ENCODE data around the gene TRIM66. TPM values are rescaled to one million over a fixed set of nuclear protein-coding genes. Genes with fewer than 3 reads are reported as not detected.
"Not testable (repeated sequence)": the region's sequence is repeated elsewhere in the genome, so short reads cannot be mapped to it uniquely, and the experiment has no call there.

Gene TRIM66
- total and polyA plus RNA-seq, 2 donors (not counting 3 experiments of a cell fraction or from before 2014, with no cell fraction given) = 5.5 to 11.7 TPM

DNA sequence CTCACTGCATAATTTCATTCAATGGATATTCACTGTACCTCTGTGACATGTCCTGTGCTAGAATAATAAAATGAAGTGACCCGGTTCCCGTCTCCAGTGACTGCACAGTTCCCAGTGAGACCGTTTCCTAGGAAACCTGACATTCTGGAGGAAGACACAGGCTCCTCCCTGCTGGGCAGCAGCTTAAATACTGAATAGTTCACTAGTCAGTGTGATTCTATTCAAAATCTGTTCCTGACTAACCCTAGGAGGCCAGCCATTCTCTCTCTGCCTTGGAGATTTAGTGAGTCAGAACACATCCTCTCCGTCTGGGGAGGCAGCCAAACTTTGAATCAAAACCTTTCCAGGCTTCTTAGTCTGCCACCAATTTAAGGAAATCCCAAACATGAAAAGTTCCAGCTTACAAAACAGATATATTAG lies 11.3 kb downstream of the TRIM66 start:
- peak overlapping the region; percentile 53 for H3K9ac ChIP-seq (replicated peaks; ENCODE audit: extremely low read depth, insufficient read depth, low read length)
- ChIA-PET CTCF (interaction anchor here (0.7 to 1.7 kb wide), 5 partner anchors 9 to 288 kb away, joined by 3 to 17 read pairs (median 3); partner anchors contain the start of genes RPL27A and TRIM66), POLR2A (no interaction called here)
- dilution Hi-C loops (cut with MboI; ENCODE audit: extremely low pct_ligation_motif_present, low sequenced_read_pairs) (no loop called here), intact Hi-C loops (cut with micrococcal nuclease) (loop anchor here (1.0 kb wide), 1 partner anchor 11 kb away; the partner anchor contains the start of genes RPL27A and TRIM66)
- peak overlapping the region; percentile 75 for H3K4me2 ChIP-seq (ENCODE audit: insufficient read depth, low read length)
- peaks cover 18% of the 10 kb centered on the region for H3K4me1 ChIP-seq (ENCODE audit: control insufficient read depth, extremely low read depth, insufficient read depth, low read length)
- peaks cover 0 to 2% of the 10 kb centered on the region in 2 experiments for H3K36me3 ChIP-seq (ENCODE audit: control insufficient read depth in 2 of 2, extremely low read depth in 1 of 2, insufficient read depth in 2 of 2, low read length in 2 of 2)
- no peaks in the 10 kb centered on the region for H4K20me1 ChIP-seq (replicated peaks; ENCODE audit: control insufficient read depth, extremely low read depth, insufficient read depth, low read length)
- no peaks in the 10 kb centered on the region for H3K79me2 ChIP-seq (ENCODE audit: control insufficient read depth, insufficient read depth, low read length)
- H3K27me3 ChIP-seq (ENCODE audit: control insufficient read depth in 2 of 2, insufficient read depth in 2 of 2, low read length in 2 of 2) = no peaks in the 10 kb centered on the region
- TF ChIP-seq CTCF (IDR thresholded peaks at IDR 0.05; ENCODE audit: extremely low read depth in 1 of 2, insufficient read depth in 1 of 2, low read depth in 1 of 2, low read length in 2 of 2) (no peak), EZH2 (IDR thresholded peaks at IDR 0.05; ENCODE audit: borderline replicate concordance, low read depth, low read length, severe bottlenecking) (no peak), POLR2A (IDR thresholded peaks at IDR 0.05; ENCODE audit: low read depth, low read length) (no peak), POLR2AphosphoS5 (IDR thresholded peaks at IDR 0.05; ENCODE audit: insufficient read depth, low read depth, low read length) (no peak), MAX (IDR thresholded peaks at IDR 0.05; ENCODE audit: insufficient read depth, insufficient read length) (no peak), FOS (IDR thresholded peaks at IDR 0.05; ENCODE audit: borderline replicate concordance, insufficient read depth, low read length) (peak; percentile 65), JUN (IDR thresholded peaks at IDR 0.05; ENCODE audit: borderline replicate concordance, insufficient read depth, insufficient read length, low read depth) (peak; percentile 31), GATA2 (IDR thresholded peaks at IDR 0.05; ENCODE audit: insufficient read depth, insufficient read length, low read depth, low read length) (no peak), MYC (IDR thresholded peaks at IDR 0.05; ENCODE audit: low read depth, low read length) (no peak)
- H2AFZ ChIP-seq (ENCODE audit: low read depth, low read length) = peak overlapping the region; percentile 78
- BruUV-seq (replicated peaks) = no TSS peak
- no peaks in the 10 kb centered on the region for H3K9me3 ChIP-seq (replicated peaks; ENCODE audit: control insufficient read depth, insufficient read depth, low read length)
- peak overlapping the region; percentile 78 for H3K27ac ChIP-seq (ENCODE audit: insufficient read depth, low read depth, low read length)
- no peak overlapping the region for H3K4me3 ChIP-seq (replicated peaks in 1 of 3; ENCODE audit: insufficient read depth in 1 of 3, low read depth in 1 of 3, low read length in 3 of 3)
- H3K9me1 ChIP-seq (replicated peaks; ENCODE audit: control insufficient read depth, extremely low read depth, insufficient read depth, low read length) = no peaks in the 10 kb centered on the region
- DNase-seq (ENCODE audit: low read depth, low spot score) (peak; percentile 92), FAIRE-seq (peak; percentile 81)

- H3K4me3 ChIP-seq (replicated peaks in 1 of 3; ENCODE audit: insufficient read depth in 1 of 3, low read depth in 1 of 3, low read length in 3 of 3); H3K27ac ChIP-seq (ENCODE audit: insufficient read depth, low read depth, low read length); intact Hi-C loops (cut with micrococcal nuclease); H3K9me3 ChIP-seq (replicated peaks; ENCODE audit: control insufficient read depth, insufficient read depth, low read length); H3K4me2 ChIP-seq (ENCODE audit: insufficient read depth, low read length); DNase-seq (ENCODE audit: low read depth, low spot score); H3K9ac ChIP-seq (replicated peaks; ENCODE audit: extremely low read depth, insufficient read depth, low read length); H2AFZ ChIP-seq (ENCODE audit: low read depth, low read length); H3K79me2 ChIP-seq (ENCODE audit: control insufficient read depth, insufficient read depth, low read length); H3K9me1 ChIP-seq (replicated peaks; ENCODE audit: control insufficient read depth, extremely low read depth, insufficient read depth, low read length); H4K20me1 ChIP-seq (replicated peaks; ENCODE audit: control insufficient read depth, extremely low read depth, insufficient read depth, low read length); BruUV-seq (replicated peaks); dilution Hi-C loops (cut with MboI; ENCODE audit: extremely low pct_ligation_motif_present, low sequenced_read_pairs); POLR2A ChIA-PET; H3K36me3 ChIP-seq (ENCODE audit: control insufficient read depth in 2 of 2, extremely low read depth in 1 of 2, insufficient read depth in 2 of 2, low read length in 2 of 2); H3K27me3 ChIP-seq (ENCODE audit: control insufficient read depth in 2 of 2, insufficient read depth in 2 of 2, low read length in 2 of 2); FAIRE-seq: not testable (repeated sequence)
- CTCF ChIA-PET = interaction anchor here (1.4 to 1.7 kb wide), 2 partner anchors 12 to 290 kb away, joined by 3 to 17 read pairs; partner anchors contain the start of genes RPL27A and TRIM66
- peaks cover 18% of the 10 kb centered on the region for H3K4me1 ChIP-seq (ENCODE audit: control insufficient read depth, extremely low read depth, insufficient read depth, low read length)
Observed at GRCh38 chr11:8670081-8670480, 12.4 kb downstream of the TRIM66 start.

All from endothelial cell of umbilical vein (primary cell).